NCI-H526 treated with DMSO at 0.1 percent for 48 hours (cell line): ENCODE results near the gene PKD1L1.
"Not testable (repeated sequence)": the region's sequence is repeated elsewhere in the genome, so short reads cannot be mapped to it uniquely, and the experiment has no call there.

Experiments
- DNase-seq: peaks from one replicate; lab custom pipeline; 2025; lab: John Stamatoyannopoulos, UW

PKD1L1 gene

DNA sequence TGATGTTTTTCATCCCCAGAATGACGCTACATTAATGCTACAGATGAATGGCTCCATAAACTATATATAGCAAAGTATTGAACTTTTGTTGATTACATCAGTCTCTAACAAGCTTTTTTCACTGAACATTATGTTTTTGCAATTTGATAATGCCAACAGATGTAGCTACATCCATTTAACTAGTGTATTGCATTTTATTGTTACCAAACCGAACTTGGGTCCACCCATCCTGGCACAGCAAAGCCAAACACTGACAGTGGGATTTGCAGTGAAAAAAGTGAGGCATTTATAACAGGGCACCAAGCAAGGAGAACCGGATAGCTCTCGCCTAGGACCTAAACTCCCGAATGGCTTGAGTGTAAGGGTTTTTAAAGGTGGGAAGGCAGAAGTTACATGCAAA lies 183.5 kb downstream of the PKD1L1 start:
- no peak for DNase-seq

DNA sequence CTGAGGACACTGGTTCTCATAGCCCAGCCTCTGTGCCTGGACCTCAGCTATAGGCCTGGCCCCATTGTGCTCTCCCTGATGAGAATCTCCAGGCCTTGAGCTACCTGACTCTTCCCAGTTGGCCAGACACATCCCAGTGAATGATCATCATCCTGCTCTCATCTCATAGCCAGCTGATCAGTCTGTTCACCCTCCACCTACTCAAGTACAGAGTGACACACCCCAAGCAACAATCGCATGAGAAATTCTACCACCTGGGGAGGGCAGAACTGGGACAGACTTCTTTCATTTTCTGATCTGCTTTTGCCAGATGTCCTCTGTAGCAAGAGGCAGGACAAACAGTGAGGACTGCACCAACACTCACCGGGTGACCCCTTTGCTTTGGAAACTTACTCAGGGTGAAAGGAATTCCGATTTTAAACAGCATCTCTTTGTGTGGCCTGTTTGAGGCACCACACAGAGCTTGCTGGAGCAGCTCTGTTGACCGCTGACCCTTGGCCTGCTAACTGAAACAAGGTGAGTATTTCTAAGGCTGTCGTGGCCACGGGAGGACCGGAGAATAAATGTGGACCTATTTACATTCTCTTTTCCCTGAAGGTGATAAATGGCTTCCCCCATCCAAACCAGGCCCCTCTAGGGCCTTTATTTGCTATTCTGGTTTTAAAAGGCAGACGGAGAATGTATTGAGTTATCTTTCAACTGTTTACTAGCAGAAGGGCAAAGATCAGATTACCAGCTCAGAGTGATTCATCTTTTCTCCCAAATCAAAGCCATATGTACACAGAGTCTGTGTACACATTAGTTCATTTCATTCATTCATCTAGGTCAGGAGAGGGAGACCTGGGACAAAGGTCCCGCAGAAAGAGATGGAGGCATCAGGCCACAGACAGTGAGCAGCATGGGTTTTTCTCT lies 184.9 kb downstream of the PKD1L1 start:
- DNase-seq, result no peak

DNA sequence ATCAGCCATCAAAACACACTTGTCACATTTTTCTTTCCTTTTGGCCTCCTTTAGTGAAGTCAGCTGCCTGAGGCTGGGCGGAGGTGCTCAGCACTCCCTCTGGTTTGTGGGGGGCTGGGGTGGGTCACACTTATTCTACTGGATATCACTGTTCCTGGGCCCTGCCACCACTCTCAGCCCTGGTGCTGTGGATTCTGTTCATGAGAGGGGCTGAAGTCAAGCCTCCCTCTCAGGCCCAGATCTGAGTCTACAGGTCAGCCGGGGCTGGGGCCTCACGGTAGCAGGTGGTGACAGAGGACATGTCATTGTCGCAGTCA lies 185.6 kb downstream of the PKD1L1 start:
- no peak for DNase-seq

- no peak for DNase-seq
Observed at GRCh38 chr7:47762207-47762606, 186.1 kb downstream of the PKD1L1 start.

- DNase-seq, result no peak
Observed at GRCh38 chr7:47759056-47759706, 189.1 kb downstream of the PKD1L1 start.

DNA sequence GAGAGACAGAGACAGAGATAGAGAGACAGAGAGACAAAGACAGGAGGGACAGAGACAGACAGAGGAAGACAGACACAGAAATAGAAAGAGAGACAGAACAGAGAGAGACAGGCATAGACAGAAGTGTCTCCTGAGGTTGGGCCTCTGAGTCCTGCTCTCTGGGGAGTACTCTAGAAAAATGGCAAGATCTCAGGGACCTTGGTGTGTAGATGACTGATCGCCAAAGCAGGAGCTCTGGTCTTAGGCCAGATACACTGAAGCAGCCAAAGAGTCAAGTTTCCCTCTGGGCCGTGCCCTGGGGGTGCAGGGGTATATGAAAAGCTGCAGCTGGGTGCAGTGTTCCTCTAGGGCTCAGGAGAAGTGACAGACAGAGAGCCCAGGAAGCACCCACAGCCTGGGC lies 189.7 kb downstream of the PKD1L1 start:
- DNase-seq, result no peak

- DNase-seq, result no peak
Observed at GRCh38 chr7:47757921-47758411, 190.3 kb downstream of the PKD1L1 start.

- DNase-seq, result no peak
Observed at GRCh38 chr7:47756636-47757035, 191.6 kb downstream of the PKD1L1 start.

DNA sequence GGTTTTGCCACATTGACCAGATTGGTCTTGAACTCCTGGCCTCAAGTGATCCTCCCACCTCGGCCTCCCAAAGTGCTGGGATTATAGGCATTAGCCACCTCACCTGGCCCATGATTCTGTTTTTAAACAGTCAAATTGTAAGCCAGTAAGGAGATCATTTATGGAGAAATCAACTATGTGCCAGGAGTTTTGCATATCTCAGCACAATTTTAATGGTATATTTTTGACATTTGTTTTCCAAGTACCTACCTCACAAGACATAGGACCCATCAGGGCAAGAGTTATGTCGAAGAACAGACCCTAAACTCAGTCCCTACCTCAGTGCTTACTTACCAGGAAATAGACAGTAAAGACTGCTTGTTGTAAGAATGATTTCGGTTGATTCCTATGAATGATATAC lies 193.0 kb downstream of the PKD1L1 start:
- no peak for DNase-seq

GRCh38 chr7:47751724-47752123 lies 196.5 kb downstream of the PKD1L1 start:
- not testable (repeated sequence) for DNase-seq

- DNase-seq, result no peak
Observed at GRCh38 chr7:47751043-47751442, 197.2 kb downstream of the PKD1L1 start.

- DNase-seq, result no peak
Observed at GRCh38 chr7:47748041-47748440, 200.2 kb downstream of the PKD1L1 start.

GRCh38 chr7:47747160-47747559 lies 201.1 kb downstream of the PKD1L1 start:
- no peak for DNase-seq

- DNase-seq, result no peak
Observed at GRCh38 chr7:47746468-47746867, 201.8 kb downstream of the PKD1L1 start.

- DNase-seq, result no peak
Observed at GRCh38 chr7:47744883-47745282, 203.4 kb downstream of the PKD1L1 start.

DNA sequence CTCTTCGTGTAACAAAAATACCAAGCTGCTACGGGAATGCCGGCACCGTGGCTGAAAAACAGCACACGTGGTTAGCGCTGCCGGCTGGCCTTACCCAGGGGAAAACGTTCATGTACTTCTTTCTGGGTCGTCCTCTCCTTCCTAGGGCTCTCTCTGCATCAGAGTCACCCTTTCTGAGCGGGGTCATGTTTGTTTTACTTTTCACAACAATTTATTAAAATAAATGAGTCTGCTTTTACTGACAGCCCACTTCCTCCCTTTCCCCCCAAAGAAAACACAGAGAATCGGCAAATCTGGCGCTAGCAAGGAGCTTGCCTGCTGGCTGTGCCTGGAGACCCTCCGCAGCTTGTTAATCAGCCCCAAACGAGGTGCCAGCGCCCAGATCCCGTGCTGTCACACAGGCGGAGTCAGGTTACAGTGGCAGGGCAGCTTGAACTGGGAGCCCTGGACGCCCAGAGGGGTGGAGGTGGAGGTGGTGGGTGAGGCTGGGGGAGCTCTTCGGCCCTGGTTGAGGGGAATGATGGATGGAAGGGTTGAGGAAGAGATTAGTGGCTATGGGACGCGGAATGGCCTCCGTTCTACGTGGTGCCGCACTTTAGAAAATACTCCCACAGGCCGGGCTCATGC lies 204.2 kb downstream of the PKD1L1 start:
- DNase-seq, result no peak

DNA sequence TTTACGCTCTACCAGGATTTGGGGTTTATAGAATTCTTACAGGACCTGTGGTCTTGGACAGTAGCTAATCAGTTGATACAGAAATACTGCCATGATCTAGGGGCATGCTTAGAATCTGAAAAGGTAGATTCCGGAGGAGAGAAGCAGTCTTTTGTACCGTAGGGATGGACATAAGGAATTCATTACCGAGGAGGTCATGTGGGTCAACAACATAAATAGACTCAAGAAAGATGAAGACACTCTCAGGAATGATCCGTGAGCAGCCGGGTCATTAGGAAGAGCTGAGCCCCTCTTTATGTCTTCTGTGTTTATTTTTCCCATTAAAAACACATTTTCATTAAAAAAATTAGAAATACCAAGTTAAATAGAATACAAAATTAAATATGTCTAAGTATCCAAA lies 206.3 kb downstream of the PKD1L1 start:
- no peak for DNase-seq

DNA sequence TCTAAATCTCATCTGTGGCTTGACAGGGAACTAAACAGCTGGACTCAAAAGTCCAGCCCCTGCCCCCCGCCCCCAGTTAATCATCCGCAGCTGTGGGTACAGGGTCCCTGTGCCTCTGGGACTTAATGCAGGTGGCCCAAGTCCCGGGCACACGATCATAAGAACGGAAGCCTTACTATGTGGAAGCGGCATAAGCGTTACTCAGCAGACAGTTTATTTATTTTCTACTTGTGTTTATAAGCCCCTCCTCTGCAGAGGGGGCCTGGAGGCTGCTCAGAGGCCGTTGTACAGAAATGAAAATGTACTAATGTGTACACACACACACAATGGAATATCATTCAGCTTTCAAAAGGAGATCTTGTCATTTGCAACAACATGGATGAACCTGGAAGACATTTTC lies 208.4 kb downstream of the PKD1L1 start:
- DNase-seq, result no peak

GRCh38 chr7:47739301-47739875 lies 208.9 kb downstream of the PKD1L1 start:
- DNase-seq, result no peak

- DNase-seq, result no peak
Observed at GRCh38 chr7:47738563-47739166, 209.6 kb downstream of the PKD1L1 start.

GRCh38 chr7:47737601-47738000 lies 210.7 kb downstream of the PKD1L1 start:
- DNase-seq, result no peak
